ENCODE measurements around the gene AP2A1. TPM values are rescaled to one million over a fixed set of nuclear protein-coding genes. Genes with fewer than 3 reads are reported as not detected.

The AP2A1 gene
- total and polyA plus RNA-seq, 2 donors (not counting 1 experiment from before 2014, with no cell fraction given): 64.2 to 95.0 TPM

DNA sequence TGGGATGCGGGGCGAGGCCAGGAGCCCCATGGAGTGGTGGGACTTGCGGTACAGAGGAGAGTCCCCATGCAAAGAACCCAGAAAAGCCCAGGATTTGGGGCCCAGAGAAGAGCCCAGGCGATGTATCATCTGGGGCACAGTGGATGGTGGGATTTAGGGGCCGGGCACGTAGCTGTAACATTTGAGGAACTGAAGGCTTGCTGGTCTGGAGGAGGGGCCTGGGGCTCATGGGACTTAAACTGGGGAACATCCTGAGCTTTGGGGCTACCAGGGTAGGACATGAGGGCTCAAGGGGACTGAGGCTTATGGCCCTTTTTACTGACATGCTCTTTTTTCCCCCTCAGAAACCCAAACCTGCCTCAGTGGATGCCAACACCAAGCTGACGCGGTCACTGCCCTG lies 64.8 kb downstream of the AP2A1 start:
- no peak overlapping the region for H2AFZ ChIP-seq (ENCODE audit: low read length)
- no peak overlapping the region for H3K4me2 ChIP-seq (ENCODE audit: extremely low read depth, insufficient read depth, low read length)
- DNase-seq (ENCODE audit: low read depth in 2 of 2): no peak
- H3K9ac ChIP-seq (ENCODE audit: insufficient read depth, low read length): no peak overlapping the region
- no peaks in the 10 kb centered on the region for H4K20me1 ChIP-seq (ENCODE audit: control insufficient read depth, extremely low read depth, insufficient read depth, low read length)
- H3K36me3 ChIP-seq (ENCODE audit: control insufficient read depth, insufficient read depth, low read length): peaks cover 21% of the 10 kb centered on the region
- H3K27ac ChIP-seq (ENCODE audit: insufficient read depth, low read length): no peak overlapping the region
- TF ChIP-seq, protein P1, sequence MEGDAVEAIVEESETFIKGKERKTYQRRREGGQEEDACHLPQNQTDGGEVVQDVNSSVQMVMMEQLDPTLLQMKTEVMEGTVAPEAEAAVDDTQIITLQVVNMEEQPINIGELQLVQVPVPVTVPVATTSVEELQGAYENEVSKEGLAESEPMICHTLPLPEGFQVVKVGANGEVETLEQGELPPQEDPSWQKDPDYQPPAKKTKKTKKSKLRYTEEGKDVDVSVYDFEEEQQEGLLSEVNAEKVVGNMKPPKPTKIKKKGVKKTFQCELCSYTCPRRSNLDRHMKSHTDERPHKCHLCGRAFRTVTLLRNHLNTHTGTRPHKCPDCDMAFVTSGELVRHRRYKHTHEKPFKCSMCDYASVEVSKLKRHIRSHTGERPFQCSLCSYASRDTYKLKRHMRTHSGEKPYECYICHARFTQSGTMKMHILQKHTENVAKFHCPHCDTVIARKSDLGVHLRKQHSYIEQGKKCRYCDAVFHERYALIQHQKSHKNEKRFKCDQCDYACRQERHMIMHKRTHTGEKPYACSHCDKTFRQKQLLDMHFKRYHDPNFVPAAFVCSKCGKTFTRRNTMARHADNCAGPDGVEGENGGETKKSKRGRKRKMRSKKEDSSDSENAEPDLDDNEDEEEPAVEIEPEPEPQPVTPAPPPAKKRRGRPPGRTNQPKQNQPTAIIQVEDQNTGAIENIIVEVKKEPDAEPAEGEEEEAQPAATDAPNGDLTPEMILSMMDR (conservative IDR thresholded peaks at IDR 0.05 in 1 of 2, IDR thresholded peaks at IDR 0.05 in 1 of 2; ENCODE audit: low read depth in 1 of 2, low read length in 2 of 2): no peak
- no peak for TF ChIP-seq EZH2 (IDR thresholded peaks at IDR 0.05; ENCODE audit: low read length, missing control alignments)
- no peak overlapping the region for H3K4me3 ChIP-seq (replicated peaks in 1 of 4; ENCODE audit: control extremely low read depth in 1 of 4, insufficient read depth in 1 of 4, low read depth in 3 of 4, low read length in 4 of 4)
- H3K4me1 ChIP-seq (ENCODE audit: control insufficient read depth, extremely low read depth, insufficient read depth, low read length): no peaks in the 10 kb centered on the region
- no peaks in the 10 kb centered on the region for H3K27me3 ChIP-seq (ENCODE audit: control insufficient read depth, insufficient read depth, low read length)
- H3K79me2 ChIP-seq (ENCODE audit: control insufficient read depth, insufficient read depth, low read length): no peaks in the 10 kb centered on the region
- no peaks in the 10 kb centered on the region for H3K9me3 ChIP-seq (ENCODE audit: control insufficient read depth, insufficient read depth, low read depth, low read length)

DNA sequence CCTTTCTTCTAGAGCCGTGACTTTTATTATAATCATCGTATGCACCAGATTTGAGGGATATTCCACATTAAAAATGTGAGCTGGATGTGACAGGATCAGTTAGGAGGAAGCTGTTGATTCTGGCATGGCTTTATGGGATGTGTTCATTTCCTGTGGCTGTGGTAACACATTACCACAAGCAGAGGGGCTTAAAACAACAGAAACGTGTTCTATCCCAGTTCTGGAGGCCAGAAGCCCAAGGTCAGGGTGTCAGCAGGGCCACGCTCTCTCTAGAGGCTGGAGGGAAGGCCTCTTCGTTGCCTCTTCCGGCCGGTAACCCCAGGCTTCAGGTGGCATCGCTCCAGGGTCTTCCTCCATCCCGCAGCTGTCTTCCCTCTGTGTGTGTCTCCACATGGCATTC lies 65.8 kb downstream of the AP2A1 start:
- Histone ChIP-seq H3K9me3 (ENCODE audit: control insufficient read depth, insufficient read depth, low read depth, low read length) (no peaks in the 10 kb centered on the region), H3K27ac (ENCODE audit: insufficient read depth, low read length) (no peak overlapping the region)

DNA sequence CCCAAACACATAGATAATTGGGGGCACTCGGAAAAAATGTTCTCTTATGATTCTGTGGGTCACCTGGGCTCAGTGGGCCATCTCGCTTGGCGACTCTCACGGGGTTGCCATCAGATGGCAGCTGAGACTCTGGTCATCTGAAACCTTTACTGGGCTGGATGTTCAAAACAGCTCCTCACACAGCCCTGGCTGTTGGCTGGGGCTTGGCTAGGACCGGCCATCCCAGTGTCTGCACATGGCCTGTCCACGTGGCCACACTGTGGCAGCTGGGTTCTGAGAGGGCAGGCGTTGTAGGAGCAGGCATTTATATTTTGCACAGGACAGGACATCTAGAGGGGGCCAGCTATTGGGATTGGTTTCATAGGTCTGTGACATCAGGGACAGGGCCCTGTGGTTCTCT lies 66.8 kb downstream of the AP2A1 start:
- H4K20me1 ChIP-seq (ENCODE audit: control insufficient read depth, extremely low read depth, insufficient read depth, low read length): no peaks in the 10 kb centered on the region
- DNase-seq (ENCODE audit: low read depth in 2 of 2): no peak
- peaks cover 25% of the 10 kb centered on the region for H3K36me3 ChIP-seq (ENCODE audit: control insufficient read depth, insufficient read depth, low read length)
- no peaks in the 10 kb centered on the region for H3K9me3 ChIP-seq (ENCODE audit: control insufficient read depth, insufficient read depth, low read depth, low read length)
- H3K27me3 ChIP-seq (ENCODE audit: control insufficient read depth, insufficient read depth, low read length): no peaks in the 10 kb centered on the region
- H3K4me2 ChIP-seq (ENCODE audit: extremely low read depth, insufficient read depth, low read length): no peak overlapping the region
- TF ChIP-seq, protein P1 (conservative IDR thresholded peaks at IDR 0.05 in 1 of 2, IDR thresholded peaks at IDR 0.05 in 1 of 2; ENCODE audit: low read depth in 1 of 2, low read length in 2 of 2): no peak
- no peak for TF ChIP-seq EZH2 (IDR thresholded peaks at IDR 0.05; ENCODE audit: low read length, missing control alignments)
- H3K79me2 ChIP-seq (ENCODE audit: control insufficient read depth, insufficient read depth, low read length): no peaks in the 10 kb centered on the region
- no peak overlapping the region for H3K27ac ChIP-seq (ENCODE audit: insufficient read depth, low read length)
- no peak overlapping the region for H3K9ac ChIP-seq (ENCODE audit: insufficient read depth, low read length)
- no peak overlapping the region for H2AFZ ChIP-seq (ENCODE audit: low read length)
- H3K4me1 ChIP-seq (ENCODE audit: control insufficient read depth, extremely low read depth, insufficient read depth, low read length): no peaks in the 10 kb centered on the region
- no peak overlapping the region for H3K4me3 ChIP-seq (replicated peaks in 1 of 4; ENCODE audit: control extremely low read depth in 1 of 4, insufficient read depth in 1 of 4, low read depth in 3 of 4, low read length in 4 of 4)

More for the DNA sequence above, 65.8 kb downstream of the AP2A1 start:
- Histone ChIP-seq H3K4me3 (replicated peaks in 1 of 4; ENCODE audit: control extremely low read depth in 1 of 4, insufficient read depth in 1 of 4, low read depth in 3 of 4, low read length in 4 of 4) (no peak overlapping the region), H3K79me2 (ENCODE audit: control insufficient read depth, insufficient read depth, low read length) (no peaks in the 10 kb centered on the region), H3K4me1 (ENCODE audit: control insufficient read depth, extremely low read depth, insufficient read depth, low read length) (no peaks in the 10 kb centered on the region), H3K36me3 (ENCODE audit: control insufficient read depth, insufficient read depth, low read length) (peaks cover 22% of the 10 kb centered on the region), H3K9ac (ENCODE audit: insufficient read depth, low read length) (no peak overlapping the region), H2AFZ (ENCODE audit: low read length) (no peak overlapping the region), H3K4me2 (ENCODE audit: extremely low read depth, insufficient read depth, low read length) (no peak overlapping the region), H3K27me3 (ENCODE audit: control insufficient read depth, insufficient read depth, low read length) (no peaks in the 10 kb centered on the region), H4K20me1 (ENCODE audit: control insufficient read depth, extremely low read depth, insufficient read depth, low read length) (no peaks in the 10 kb centered on the region)
- TF ChIP-seq EZH2 (IDR thresholded peaks at IDR 0.05; ENCODE audit: low read length, missing control alignments): no peak
- TF ChIP-seq, protein P1 (conservative IDR thresholded peaks at IDR 0.05 in 1 of 2, IDR thresholded peaks at IDR 0.05 in 1 of 2; ENCODE audit: low read depth in 1 of 2, low read length in 2 of 2): no peak
- no peak for DNase-seq (ENCODE audit: low read depth in 2 of 2)

Data from fibroblast of lung (primary cell).